Stimulated activated CD4-positive, alpha-beta T cell treated with anti-CD3 and anti-CD28 coated beads, Interleukin-12 subunit alpha, Interleukin-12 subunit beta, amount 100 ng/mL, for 24 hours (primary cell): ENCODE data around the gene GLI1.
"Not testable (repeated sequence)": the region's sequence is repeated elsewhere in the genome, so short reads cannot be mapped to it uniquely, and the experiment has no call there.

Experiments
- DNase-seq, 2 experiments: peaks; one replicate each; pipeline ENCODE4 v3.0.0-alpha.2; 2020; ENCODE audit warnings: low read depth in 2 of 2

GLI1 gene

DNA sequence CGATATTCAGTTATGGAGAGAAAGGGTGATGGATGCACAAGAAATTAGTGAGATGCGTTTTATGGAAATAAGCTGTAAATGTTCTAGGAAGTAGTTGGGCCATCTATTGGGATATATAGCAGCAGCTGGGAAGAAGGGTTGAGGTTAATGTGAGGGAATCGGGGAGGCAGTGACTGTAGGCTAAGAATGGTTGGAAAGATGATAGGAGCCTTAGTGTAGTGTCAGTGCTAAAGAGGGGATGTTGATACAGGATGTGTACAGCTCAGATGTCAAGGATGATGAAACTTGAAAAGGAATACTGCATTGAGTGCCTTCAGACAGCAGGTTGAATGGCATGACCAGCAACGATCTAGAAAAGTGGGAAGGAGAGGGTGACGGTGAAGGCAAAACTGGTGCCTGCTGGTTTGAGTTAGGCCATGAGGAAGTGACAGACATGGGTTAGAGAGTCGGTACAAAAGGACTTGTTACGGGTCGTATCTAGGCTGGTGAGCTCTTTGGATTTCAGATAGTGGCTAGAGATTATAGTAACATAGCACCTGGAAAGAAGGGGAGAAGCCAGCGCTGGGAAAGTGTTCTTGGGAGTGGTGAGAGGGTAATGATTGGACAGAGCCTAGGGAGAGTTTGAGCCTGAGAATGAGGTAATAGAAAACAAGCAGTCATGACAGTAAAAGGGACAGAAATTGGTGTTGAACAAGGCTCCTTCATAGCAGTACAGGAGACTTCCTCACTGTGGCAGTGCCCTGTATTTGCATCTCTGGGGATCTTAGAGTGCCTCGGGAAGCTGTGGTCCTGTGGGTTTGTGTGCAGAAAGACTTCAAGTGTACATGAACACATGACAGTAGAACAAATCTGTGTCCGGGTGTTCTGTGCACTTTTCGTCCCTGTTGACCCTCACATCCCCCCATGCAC, 37.9 kb downstream of the GLI1 start:
- no peak for DNase-seq

- no peak for DNase-seq
Observed at GRCh38 chr12:57498132-57498502, 38.5 kb downstream of the GLI1 start.

- DNase-seq, result no peak
Observed at GRCh38 chr12:57498571-57498970, 39.0 kb downstream of the GLI1 start.

GRCh38 chr12:57500213-57500612, 40.6 kb downstream of the GLI1 start:
- DNase-seq, result no peak

DNA sequence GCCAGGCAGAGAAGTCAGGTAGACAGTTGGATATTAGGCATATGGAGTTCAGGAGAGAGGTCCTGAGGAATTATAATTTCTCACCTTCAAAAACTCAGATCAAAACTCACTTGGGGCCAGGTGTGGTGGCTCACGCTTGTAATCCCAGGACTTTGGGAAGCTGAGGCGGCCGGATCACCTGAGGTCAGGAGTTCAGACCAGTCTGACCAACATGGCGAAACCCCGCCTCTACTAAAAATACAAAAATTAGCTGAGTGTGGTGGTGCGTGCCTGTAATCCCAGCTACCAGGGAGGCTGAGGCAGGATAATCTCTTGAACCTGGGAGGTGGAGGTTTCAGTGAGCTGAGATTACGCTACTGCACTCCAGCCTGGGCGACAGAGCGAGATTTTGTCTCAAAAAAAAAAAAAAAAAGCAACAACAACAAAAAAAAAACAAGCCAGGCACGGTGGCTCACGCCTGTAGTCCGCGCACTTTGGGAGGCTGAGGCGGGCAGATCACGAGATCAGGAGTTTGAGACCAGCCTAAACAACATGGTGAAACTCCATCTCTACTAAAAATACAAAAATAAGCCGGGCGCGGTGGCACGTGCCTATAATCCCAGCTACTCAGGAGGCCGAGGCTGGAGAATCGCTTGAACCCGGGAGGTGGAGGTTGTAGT, 42.9 kb downstream of the GLI1 start:
- DNase-seq, result not testable (repeated sequence)

GRCh38 chr12:57506541-57506940, 47.0 kb downstream of the GLI1 start:
- DNase-seq, result not testable (repeated sequence)

DNA sequence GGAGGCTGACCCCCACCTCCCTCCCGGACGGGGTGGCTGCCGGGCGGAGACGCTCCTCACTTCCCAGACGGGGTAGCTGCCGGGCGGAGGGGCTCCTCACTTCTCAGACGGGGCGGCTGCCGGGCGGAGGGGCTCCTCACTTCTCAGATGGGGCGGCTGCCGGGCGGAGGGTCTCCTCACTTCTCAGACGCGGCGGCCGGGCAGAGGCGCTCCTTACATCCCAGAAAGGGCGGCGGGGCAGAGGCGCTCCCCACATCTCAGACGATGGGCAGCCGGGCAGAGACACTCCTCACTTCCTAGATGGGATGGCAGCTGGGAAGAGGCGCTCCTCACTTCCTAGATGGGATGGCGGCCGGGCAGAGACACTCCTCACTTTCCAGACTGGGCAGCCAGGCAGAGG, 48.2 kb downstream of the GLI1 start:
- DNase-seq, result not testable (repeated sequence)

DNA sequence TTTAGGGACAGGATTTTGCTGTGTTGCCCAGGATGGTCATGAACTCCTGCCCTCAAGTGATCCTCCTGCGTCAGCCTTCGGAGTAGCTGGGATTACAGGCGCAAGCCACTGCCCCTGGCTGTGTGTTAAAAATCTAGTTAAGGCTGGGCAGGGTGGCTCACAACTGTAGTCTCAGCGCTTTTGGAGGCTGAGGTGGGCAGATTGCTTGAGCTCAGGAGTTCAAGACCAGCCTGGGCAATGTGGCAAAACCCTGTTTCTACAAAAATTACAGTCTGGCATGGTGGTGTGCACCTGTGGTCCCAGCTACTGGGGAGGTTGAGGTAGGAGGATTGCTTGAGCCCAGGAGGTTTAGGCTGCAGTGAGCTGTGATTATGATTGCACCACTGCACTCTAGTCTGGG, 51.6 kb downstream of the GLI1 start:
- DNase-seq, result no peak

GRCh38 chr12:57511588-57512325, 52.2 kb downstream of the GLI1 start:
- DNase-seq, result no peak

GRCh38 chr12:57512665-57513064, 53.1 kb downstream of the GLI1 start:
- no peak for DNase-seq

- DNase-seq, result no peak
Observed at GRCh38 chr12:57513266-57513665, 53.7 kb downstream of the GLI1 start.

DNA sequence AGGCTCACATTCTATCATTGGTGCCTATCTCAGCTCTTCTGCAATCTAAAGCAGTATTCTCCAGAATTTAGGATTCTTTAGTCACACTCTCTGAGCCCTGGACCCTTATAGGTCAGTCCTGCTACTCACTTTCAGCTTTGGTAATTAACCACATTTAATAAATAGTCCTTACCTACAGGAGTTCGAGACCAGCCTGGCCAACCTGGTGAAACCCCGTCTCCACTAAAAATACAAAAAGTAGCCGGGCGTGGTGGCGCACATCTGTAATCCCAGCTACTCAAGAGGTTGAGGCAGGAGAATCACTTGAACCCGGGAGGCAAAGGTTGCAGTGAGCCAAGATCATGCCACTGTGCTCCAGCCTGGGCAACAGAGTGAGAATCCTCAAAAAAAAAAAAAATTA, 54.1 kb downstream of the GLI1 start:
- not testable (repeated sequence) for DNase-seq

GRCh38 chr12:57514246-57514645, 54.7 kb downstream of the GLI1 start:
- DNase-seq, result not testable (repeated sequence)

- DNase-seq, result no peak
Observed at GRCh38 chr12:57514720-57515407, 55.3 kb downstream of the GLI1 start.

DNA sequence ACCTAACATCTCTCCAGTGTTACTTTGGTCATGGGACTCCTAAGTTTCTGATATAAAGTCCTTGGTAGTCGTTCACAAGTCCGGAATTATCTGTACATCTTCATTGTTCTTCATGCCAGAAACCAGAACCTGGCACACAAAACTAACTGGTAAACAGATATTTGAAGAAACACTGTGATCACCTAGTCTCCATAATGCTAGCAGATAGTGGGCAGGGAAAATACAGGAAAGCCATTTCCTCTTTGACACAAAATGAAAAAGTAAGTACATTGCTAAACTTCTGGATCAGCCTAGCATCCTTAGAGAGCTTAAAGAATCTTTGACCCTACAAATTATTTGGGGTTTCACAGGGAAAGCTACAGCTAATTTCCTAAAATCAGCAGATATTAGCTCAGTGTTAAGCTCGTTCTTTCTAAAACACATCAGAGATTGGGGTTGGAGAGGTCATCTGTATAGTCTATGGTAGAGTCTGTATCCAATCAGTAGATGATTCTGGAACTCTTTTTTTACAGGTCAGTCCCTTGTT, 55.9 kb downstream of the GLI1 start:
- DNase-seq, result no peak

- DNase-seq, result no peak
Observed at GRCh38 chr12:57515934-57516541, 56.5 kb downstream of the GLI1 start.

DNA sequence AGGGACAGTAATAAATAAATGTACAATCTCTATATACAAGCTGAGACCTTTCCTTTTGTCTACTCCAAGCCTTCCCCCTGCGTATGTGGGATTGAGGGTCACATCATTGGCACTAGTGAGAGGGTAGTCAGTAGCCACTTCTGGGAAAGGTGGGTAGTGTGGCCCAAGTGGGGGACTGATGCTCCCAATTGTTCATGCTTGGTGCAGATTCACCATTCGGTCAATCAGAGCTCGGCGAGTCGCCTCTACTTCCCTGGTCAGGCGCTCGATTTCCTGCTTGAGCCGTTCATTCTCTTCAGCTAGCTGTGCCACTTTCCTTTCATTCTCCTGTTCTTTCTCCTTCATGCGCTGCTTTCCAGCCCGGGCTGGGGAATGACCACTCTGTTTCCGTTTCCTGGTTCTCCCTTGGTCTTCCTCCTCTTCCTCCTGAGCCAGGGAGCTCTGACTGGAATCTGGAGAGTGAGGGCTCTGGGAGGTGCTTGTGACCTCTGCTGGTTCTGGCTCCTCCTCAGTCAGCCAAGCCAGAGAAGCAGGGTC, 57.1 kb downstream of the GLI1 start:
- DNase-seq, result no peak

GRCh38 chr12:57517187-57517586, 57.6 kb downstream of the GLI1 start:
- no peak for DNase-seq

GRCh38 chr12:57517718-57518117, 58.1 kb downstream of the GLI1 start:
- DNase-seq, result not testable (repeated sequence)

DNA sequence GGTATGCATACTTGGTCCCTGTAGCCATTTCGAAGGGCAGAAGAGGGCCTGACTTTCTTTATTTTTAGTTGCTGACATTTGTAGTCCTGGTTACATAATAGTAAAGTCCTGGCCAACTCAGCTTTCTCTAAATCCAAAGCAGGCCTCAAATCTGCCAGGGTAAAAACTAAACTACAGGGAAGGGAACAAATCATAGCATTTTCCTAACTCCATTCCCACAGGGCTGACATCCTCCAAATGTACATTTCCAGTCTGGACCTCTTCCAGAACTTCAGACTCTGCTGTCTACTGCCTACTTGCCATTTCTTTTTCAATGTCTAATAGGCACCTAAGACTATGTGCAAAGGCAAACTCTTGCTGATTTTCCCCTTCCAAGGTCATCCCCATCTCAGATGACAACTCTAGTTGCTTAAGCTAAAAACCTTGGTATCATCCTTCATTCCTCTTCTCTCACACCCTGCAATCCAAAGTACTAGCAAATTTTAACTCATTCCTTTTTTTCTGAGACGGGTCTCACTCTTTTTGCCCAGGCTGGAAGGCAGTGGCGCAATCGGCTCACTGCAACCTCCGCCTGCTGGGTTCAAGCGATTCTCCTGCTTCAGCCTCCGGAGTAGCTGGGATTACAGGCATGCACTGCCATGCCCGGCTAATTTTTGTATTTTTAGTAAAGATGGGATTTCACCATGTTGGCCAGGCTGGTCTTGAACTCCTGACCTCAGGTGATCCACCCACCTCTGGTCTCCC, 58.8 kb downstream of the GLI1 start:
- no peak for DNase-seq
